HFF-Myc (cell line): ENCODE results near the gene LRRC8D.

ENCODE experiments used
- DNase-seq: peaks from one replicate; pipeline ENCODE4 v3.0.0-alpha.2; 2011; ENCODE audit warnings: low read depth; ENCODE audit errors: extremely low read depth
- H3K4me3 ChIP-seq: replicated peaks from 2 replicates; pipeline ENCODE4 v1.5.1; 2011; ENCODE audit warnings: low read depth, mild to moderate bottlenecking, control low read depth, low read length
- CTCF ChIP-seq: IDR thresholded peaks from 2 replicates; pipeline ENCODE4 v1.5.1; 2012; ENCODE audit warnings: mild to moderate bottlenecking, low read depth, low read length, control low read depth; ENCODE audit errors: missing control alignments

The LRRC8D gene

DNA sequence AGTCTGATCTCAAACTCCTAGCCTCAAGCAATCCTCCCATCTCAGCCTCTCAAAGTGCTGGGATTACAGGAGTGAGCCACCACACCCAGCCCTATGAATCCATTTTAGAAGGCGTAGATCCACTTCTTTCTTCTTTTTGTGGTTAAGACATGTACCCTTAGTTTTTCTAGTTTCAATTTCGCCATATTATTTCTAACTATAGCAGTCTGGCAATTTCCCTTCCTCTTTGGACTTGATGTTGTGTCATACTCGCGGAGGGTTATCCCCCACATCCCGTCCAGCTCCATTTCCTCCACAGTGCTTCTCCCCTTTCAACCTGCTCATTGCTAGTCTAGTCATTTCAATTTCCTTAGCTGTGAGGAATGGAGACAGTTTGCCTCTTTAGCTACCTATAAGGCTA lies 5.2 kb upstream of the LRRC8D start:
- DNase-seq, result no peak
- TF ChIP-seq CTCF, result no peak

GRCh38 chr1:89816366-89816765 lies 4.5 kb upstream of the LRRC8D start:
- no peak for TF ChIP-seq CTCF
- no peak for DNase-seq
- no peak overlapping the region for H3K4me3 ChIP-seq

More for the DNA sequence above, 5.2 kb upstream of the LRRC8D start:
- no peak overlapping the region for H3K4me3 ChIP-seq

GRCh38 chr1:89821322-89822108 lies 683 bp downstream of the LRRC8D start:
- peak overlapping the region; percentile 66 for H3K4me3 ChIP-seq
- DNase-seq, result no peak
- no peak for TF ChIP-seq CTCF

GRCh38 chr1:89822109-89822962 lies 1.5 kb downstream of the LRRC8D start:
- no peak for TF ChIP-seq CTCF
- H3K4me3 ChIP-seq, result peak overlapping the region; percentile 66
- no peak for DNase-seq

- no peak for DNase-seq
- H3K4me3 ChIP-seq, result no peak overlapping the region
- no peak for TF ChIP-seq CTCF
Measured at GRCh38 chr1:89822999-89823628, 2.3 kb downstream of the LRRC8D start.

GRCh38 chr1:89823679-89824292 lies 3.0 kb downstream of the LRRC8D start:
- TF ChIP-seq CTCF, result no peak
- no peak overlapping the region for H3K4me3 ChIP-seq
- DNase-seq, result no peak
